Measurements from ENCODE around the gene CHURC1. TPM values are rescaled to one million over a fixed set of nuclear protein-coding genes. Genes with fewer than 3 reads are reported as not detected.

Gene CHURC1
- total RNA-seq, 1 experiment from 2014 or later = 52.6 TPM

- ChIA-PET CTCF (no interaction called here), POLR2A (no interaction called here)
- H3K27me3 Mint-ChIP-seq (ENCODE audit: insufficient read depth, unreplicated experiment) = no peaks in the 10 kb centered on the region
- Histone ChIP-seq H3K4me3 (ENCODE audit: low read depth, low read length) (no peak overlapping the region), H3K36me3 (ENCODE audit: control insufficient read depth, insufficient read depth, low read length) (no peaks in the 10 kb centered on the region), H3K4me1 (peaks cover 3% of the 10 kb centered on the region), H3K27me3 (replicated peaks; ENCODE audit: control insufficient read depth, insufficient read depth, low read length) (no peaks in the 10 kb centered on the region), H3K9me3 (no peaks in the 10 kb centered on the region)
- no peak overlapping the region for H3K4me3 Mint-ChIP-seq (ENCODE audit: unreplicated experiment)
- no peak for DNase-seq
- peaks cover 16% of the 10 kb centered on the region for H3K36me3 Mint-ChIP-seq (ENCODE audit: insufficient read depth, unreplicated experiment)
- H3K4me1 Mint-ChIP-seq (ENCODE audit: low read depth, unreplicated experiment) = peaks cover 18% of the 10 kb centered on the region
- H3K27ac Mint-ChIP-seq (ENCODE audit: unreplicated experiment) = no peak overlapping the region
- intact Hi-C loops (cut with micrococcal nuclease; ENCODE audit: unreplicated experiment) = no loop called here
- no TSS peak for BruUV-seq (replicated peaks)
- no peak for TF ChIP-seq CTCF (IDR thresholded peaks at IDR 0.05; ENCODE audit: insufficient read depth in 1 of 2, low read depth in 1 of 2, low read length in 1 of 2, severe bottlenecking in 1 of 2, unreplicated experiment in 1 of 2)
- H3K9me3 Mint-ChIP-seq (ENCODE audit: unreplicated experiment) = no peaks in the 10 kb centered on the region
Observed at GRCh38 chr14:64920465-64920864, 6.2 kb downstream of the CHURC1 start.

- Histone ChIP-seq H3K4me1 (no peaks in the 10 kb centered on the region), H3K27me3 (replicated peaks; ENCODE audit: control insufficient read depth, insufficient read depth, low read length) (no peaks in the 10 kb centered on the region), H3K4me3 (ENCODE audit: low read depth, low read length) (no peak overlapping the region), H3K9me3 (no peaks in the 10 kb centered on the region), H3K36me3 (ENCODE audit: control insufficient read depth, insufficient read depth, low read length) (no peaks in the 10 kb centered on the region; the same call in 1 of the 2 replicates)
- POLR2A ChIA-PET = interaction anchor here (0.7 kb wide), 1 partner anchor 8 kb away, joined by 3 read pairs; the partner anchor contains the start of gene CHURC1
- Mint-ChIP-seq H3K36me3 (ENCODE audit: insufficient read depth, unreplicated experiment) (peaks cover 23% of the 10 kb centered on the region), H3K4me1 (ENCODE audit: low read depth, unreplicated experiment) (peaks cover 19% of the 10 kb centered on the region), H3K27me3 (ENCODE audit: insufficient read depth, unreplicated experiment) (no peaks in the 10 kb centered on the region), H3K4me3 (ENCODE audit: unreplicated experiment) (no peak overlapping the region), H3K9me3 (ENCODE audit: unreplicated experiment) (no peaks in the 10 kb centered on the region), H3K27ac (ENCODE audit: unreplicated experiment) (no peak overlapping the region)
- no peak for DNase-seq
- CTCF ChIA-PET = no interaction called here
- TF ChIP-seq CTCF (IDR thresholded peaks at IDR 0.05; ENCODE audit: insufficient read depth in 1 of 2, low read depth in 1 of 2, low read length in 1 of 2, severe bottlenecking in 1 of 2, unreplicated experiment in 1 of 2) = no peak
- BruUV-seq (replicated peaks) = no TSS peak
- intact Hi-C loops (cut with micrococcal nuclease; ENCODE audit: unreplicated experiment) = no loop called here
Observed at GRCh38 chr14:64923015-64923414, 8.8 kb downstream of the CHURC1 start.

GRCh38 chr14:64926398-64926995 is 12.2 kb downstream of the CHURC1 start:
- H3K36me3 Mint-ChIP-seq (ENCODE audit: insufficient read depth, unreplicated experiment) = peaks cover 20% of the 10 kb centered on the region
- Histone ChIP-seq H3K9me3 (no peaks in the 10 kb centered on the region), H3K27me3 (replicated peaks; ENCODE audit: control insufficient read depth, insufficient read depth, low read length) (no peaks in the 10 kb centered on the region), H3K4me1 (no peaks in the 10 kb centered on the region; the same call in 1 of the 2 replicates), H3K4me3 (ENCODE audit: low read depth, low read length) (no peak overlapping the region), H3K36me3 (ENCODE audit: control insufficient read depth, insufficient read depth, low read length) (peaks cover 2% of the 10 kb centered on the region; the same call in 1 of the 2 replicates)
- no peak overlapping the region for H3K4me3 Mint-ChIP-seq (ENCODE audit: unreplicated experiment)
- no peaks in the 10 kb centered on the region for H3K9me3 Mint-ChIP-seq (ENCODE audit: unreplicated experiment)
- no peak overlapping the region for H3K27ac Mint-ChIP-seq (ENCODE audit: unreplicated experiment)
- no peak for DNase-seq
- ChIA-PET POLR2A (interaction anchor here (0.5 kb wide), 1 partner anchor 64 kb away, joined by 5 read pairs; no protein-coding TSS in a partner anchor), CTCF (no interaction called here)
- peaks cover 6% of the 10 kb centered on the region for H3K4me1 Mint-ChIP-seq (ENCODE audit: low read depth, unreplicated experiment)
- H3K27me3 Mint-ChIP-seq (ENCODE audit: insufficient read depth, unreplicated experiment) = no peaks in the 10 kb centered on the region
- intact Hi-C loops (cut with micrococcal nuclease; ENCODE audit: unreplicated experiment) = no loop called here
- BruUV-seq (replicated peaks) = no TSS peak
- no peak for TF ChIP-seq CTCF (IDR thresholded peaks at IDR 0.05; ENCODE audit: insufficient read depth in 1 of 2, low read depth in 1 of 2, low read length in 1 of 2, severe bottlenecking in 1 of 2, unreplicated experiment in 1 of 2)
